ENCODE data around the gene SLC6A12. TPM values are rescaled to one million over a fixed set of nuclear protein-coding genes. Genes with fewer than 3 reads are reported as not detected.
A peak's percentile ranks its signal among the peaks of the same experiment; 100 is the strongest.

The SLC6A12 gene
- total RNA-seq, 1 experiment from 2014 or later: not detected

GRCh38 chr12:185576-185955, 28.4 kb downstream of the SLC6A12 start:
- ChIA-PET CTCF (no interaction called here), POLR2A (ENCODE audit: unreplicated experiment) (no interaction called here)
- no TSS peak for BruUV-seq (replicated peaks)

DNA sequence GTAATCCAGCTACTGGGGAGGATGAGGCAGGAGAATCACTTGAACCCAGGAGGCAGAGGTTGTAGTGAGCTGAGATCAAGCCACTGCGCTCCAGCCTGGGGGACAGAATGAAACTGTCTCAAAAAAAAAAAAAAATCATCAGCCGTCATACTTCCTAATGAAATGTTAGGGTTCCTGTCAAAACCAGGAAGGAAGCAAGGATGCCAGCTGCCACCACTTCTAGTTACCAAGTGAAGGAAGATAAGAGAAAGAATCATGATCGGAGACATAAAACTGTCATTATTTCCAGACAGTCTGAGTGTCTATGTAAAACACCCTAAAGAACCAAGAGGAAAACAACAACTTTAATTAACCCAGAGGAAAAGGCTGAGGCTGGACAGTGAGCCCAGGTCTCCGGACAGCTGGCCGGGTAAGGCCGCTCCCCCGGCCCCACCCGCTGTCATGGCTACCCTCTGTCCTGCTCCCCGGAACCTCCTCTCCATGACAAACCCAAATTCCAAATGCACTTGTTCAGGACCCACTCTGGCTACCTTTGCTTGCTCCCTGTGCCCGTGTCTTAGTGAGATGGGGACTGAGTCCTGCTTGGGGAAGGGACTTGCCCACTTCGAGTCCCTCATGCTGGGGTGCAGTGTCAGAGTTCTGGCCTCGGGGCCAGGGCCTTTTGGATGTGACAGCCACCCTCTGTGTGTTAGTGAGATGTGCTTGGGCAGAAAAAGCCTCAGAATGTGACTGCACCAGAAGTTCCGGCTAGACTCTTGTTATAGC, 29.0 kb downstream of the SLC6A12 start:
- Histone ChIP-seq H3F3A (ENCODE audit: insufficient read depth, low read depth) (peaks cover 8% of the 10 kb centered on the region; the same call in 1 of the 2 replicates), H3K79me2 (ENCODE audit: low read depth) (no peaks in the 10 kb centered on the region), H3K9me2 (ENCODE audit: insufficient read depth) (no peaks in the 10 kb centered on the region), H2AFZ (no peak overlapping the region), H3K4me1 (replicated peaks; ENCODE audit: insufficient read depth) (peaks cover 12% of the 10 kb centered on the region), H3K36me3 (ENCODE audit: low read depth) (no peaks in the 10 kb centered on the region), H3K9me3 (ENCODE audit: insufficient read depth, low read depth) (no peaks in the 10 kb centered on the region), H4K20me1 (ENCODE audit: insufficient read depth) (no peaks in the 10 kb centered on the region), H3K4me3 (no peak overlapping the region), H3K4me2 (no peak overlapping the region), H3K27me3 (ENCODE audit: insufficient read depth, low read depth) (peaks cover 8% of the 10 kb centered on the region), H3K27ac (no peak overlapping the region)
- ChIA-PET CTCF (no interaction called here), POLR2A (ENCODE audit: unreplicated experiment) (no interaction called here)
- TF ChIP-seq EZH2 (IDR thresholded peaks at IDR 0.05; ENCODE audit: low read depth): no peak
- TF ChIP-seq CTCF (conservative IDR thresholded peaks at IDR 0.05): no peak
- intact Hi-C loops (cut with micrococcal nuclease; ENCODE audit: unreplicated experiment): no loop called here
- no peak for DNase-seq
- BruUV-seq (replicated peaks): no TSS peak

More at GRCh38 chr12:185576-185955, 28.4 kb downstream of the SLC6A12 start:
- DNase-seq: no peak
- Histone ChIP-seq H3K27ac (no peak overlapping the region), H3F3A (ENCODE audit: insufficient read depth, low read depth) (peaks cover 8% of the 10 kb centered on the region; the same call in 1 of the 2 replicates), H4K20me1 (ENCODE audit: insufficient read depth) (no peaks in the 10 kb centered on the region), H3K4me3 (no peak overlapping the region), H3K27me3 (ENCODE audit: insufficient read depth, low read depth) (peaks cover 14% of the 10 kb centered on the region), H3K9me3 (ENCODE audit: insufficient read depth, low read depth) (no peaks in the 10 kb centered on the region), H2AFZ (no peak overlapping the region), H3K4me1 (replicated peaks; ENCODE audit: insufficient read depth) (peaks cover 12% of the 10 kb centered on the region), H3K36me3 (ENCODE audit: low read depth) (no peaks in the 10 kb centered on the region), H3K79me2 (ENCODE audit: low read depth) (no peaks in the 10 kb centered on the region), H3K4me2 (no peak overlapping the region), H3K9me2 (ENCODE audit: insufficient read depth) (no peaks in the 10 kb centered on the region)
- no peak for TF ChIP-seq CTCF (conservative IDR thresholded peaks at IDR 0.05)
- TF ChIP-seq EZH2 (IDR thresholded peaks at IDR 0.05; ENCODE audit: low read depth): no peak
- intact Hi-C loops (cut with micrococcal nuclease; ENCODE audit: unreplicated experiment): no loop called here

DNA sequence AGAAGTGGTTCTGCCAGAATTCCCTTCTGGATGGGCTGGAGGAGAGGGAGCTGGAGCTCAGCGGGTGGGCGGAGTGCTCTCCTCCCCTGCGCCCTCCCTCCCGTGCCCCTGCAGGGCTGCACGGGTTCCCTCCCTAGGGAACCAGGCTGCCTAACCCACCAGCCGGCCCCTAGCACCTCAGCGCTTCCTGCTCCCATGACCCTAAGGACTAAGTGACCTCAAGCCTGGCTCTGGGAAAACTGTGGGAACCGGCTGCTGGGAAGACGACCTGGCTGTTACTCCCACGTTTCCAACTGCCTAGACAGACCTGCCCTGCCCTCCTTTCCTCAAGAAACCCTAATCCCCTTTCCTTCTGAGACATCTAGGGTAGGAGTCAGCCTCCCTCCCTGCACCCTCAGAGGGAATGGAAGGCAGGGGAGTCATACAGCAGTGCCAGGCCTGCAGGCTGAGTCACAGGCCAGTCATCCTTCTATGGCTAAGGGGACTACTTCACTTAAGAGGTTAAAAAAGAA, 31.5 kb downstream of the SLC6A12 start:
- Histone ChIP-seq H3K9me3 (ENCODE audit: insufficient read depth, low read depth) (no peaks in the 10 kb centered on the region), H3K79me2 (ENCODE audit: low read depth) (no peaks in the 10 kb centered on the region), H3K9me2 (ENCODE audit: insufficient read depth) (no peaks in the 10 kb centered on the region), H3K4me2 (peak overlapping the region; percentile 35; the same call in 1 of the 2 replicates), H4K20me1 (ENCODE audit: insufficient read depth) (no peaks in the 10 kb centered on the region), H3K4me1 (replicated peaks; ENCODE audit: insufficient read depth) (peaks cover 12% of the 10 kb centered on the region), H3F3A (ENCODE audit: insufficient read depth, low read depth) (peaks cover 8% of the 10 kb centered on the region; the same call in 1 of the 2 replicates), H3K27ac (no peak overlapping the region), H3K36me3 (ENCODE audit: low read depth) (no peaks in the 10 kb centered on the region), H3K4me3 (no peak overlapping the region), H3K27me3 (ENCODE audit: insufficient read depth, low read depth) (no peaks in the 10 kb centered on the region), H2AFZ (no peak overlapping the region)
- TF ChIP-seq CTCF (conservative IDR thresholded peaks at IDR 0.05): no peak
- TF ChIP-seq EZH2 (IDR thresholded peaks at IDR 0.05; ENCODE audit: low read depth): no peak
- no TSS peak for BruUV-seq (replicated peaks)
- intact Hi-C loops (cut with micrococcal nuclease; ENCODE audit: unreplicated experiment): no loop called here
- ChIA-PET POLR2A (ENCODE audit: unreplicated experiment) (interaction anchor here (0.7 kb wide), 1 partner anchor 16 kb away, joined by 3 read pairs; no protein-coding TSS in a partner anchor), CTCF (no interaction called here)
- peak; percentile 30 to 67 for DNase-seq
